ENCODE results near the gene HCK.
"Not testable (repeated sequence)": the region's sequence is repeated elsewhere in the genome, so short reads cannot be mapped to it uniquely, and the experiment has no call there.

The HCK gene

DNA sequence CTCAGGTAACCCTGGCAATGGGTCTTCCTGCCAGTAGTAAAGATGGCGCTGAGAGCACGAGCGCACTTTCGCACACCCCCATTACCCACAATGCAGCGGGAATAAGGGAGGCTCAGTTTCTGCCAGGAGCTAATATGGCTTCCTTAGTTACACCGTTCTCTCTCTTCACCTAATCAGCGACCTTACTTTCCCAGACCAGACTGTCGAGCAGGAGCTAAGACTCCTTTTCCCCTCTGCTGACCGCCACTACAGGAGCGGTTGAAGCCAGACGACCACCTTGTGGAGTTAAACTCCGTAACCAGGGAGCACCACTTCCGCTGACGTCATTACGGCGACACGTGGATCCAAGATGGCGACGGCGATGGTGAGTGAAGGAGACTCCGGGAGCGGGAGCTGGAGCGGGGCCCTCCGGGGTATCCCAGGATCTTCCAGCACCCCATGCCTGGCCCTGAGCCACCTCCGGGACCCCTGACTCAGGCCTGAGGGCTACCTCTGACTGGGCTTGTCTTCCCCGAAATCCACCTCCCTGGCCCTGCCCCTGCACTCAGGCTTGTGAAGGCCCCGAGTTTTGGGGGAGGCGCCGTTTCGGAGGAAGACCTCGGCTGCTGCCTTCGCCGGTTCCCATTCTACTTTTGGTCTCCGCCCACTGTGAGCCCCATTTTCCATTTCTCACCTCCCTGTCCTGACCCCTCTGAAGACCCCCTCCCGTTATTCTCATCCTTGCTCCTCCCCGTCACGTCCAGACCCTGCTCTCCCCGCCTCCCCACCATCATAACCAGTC, 57.5 kb downstream of the HCK start, which contains the start of gene TM9SF4:
Gene TM9SF4, plus strand, starts transcription at position 323 of the 781 bp plus-strand sequence. Its CDS starts 27 bp downstream, at position 350.
- DNase-seq: peak; percentile 96 to 99 (median 98)

- no peak for DNase-seq
These were observed 58.2 kb downstream of the HCK start for GRCh38 chr20:32110173-32110704.

DNA sequence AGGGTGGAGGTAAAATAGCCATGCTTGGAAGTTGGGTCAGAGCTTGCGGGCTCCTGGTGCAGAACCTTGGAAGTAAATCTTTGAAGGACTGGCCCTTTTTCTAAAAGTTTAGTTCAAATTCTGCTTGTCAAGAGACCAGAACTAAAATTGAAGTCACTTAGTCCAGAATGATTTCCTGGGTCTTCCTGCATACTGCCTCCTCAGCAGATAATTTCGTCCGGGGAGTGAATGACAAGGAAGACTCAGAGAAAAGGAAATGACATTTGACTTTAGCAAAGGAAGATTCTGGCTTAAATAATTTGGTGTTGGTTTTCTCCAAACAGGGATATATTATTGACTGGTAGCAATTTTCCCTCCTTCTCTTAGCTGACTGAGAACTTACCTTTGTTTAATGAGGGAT, 58.7 kb downstream of the HCK start:
- no peak for DNase-seq

DNA sequence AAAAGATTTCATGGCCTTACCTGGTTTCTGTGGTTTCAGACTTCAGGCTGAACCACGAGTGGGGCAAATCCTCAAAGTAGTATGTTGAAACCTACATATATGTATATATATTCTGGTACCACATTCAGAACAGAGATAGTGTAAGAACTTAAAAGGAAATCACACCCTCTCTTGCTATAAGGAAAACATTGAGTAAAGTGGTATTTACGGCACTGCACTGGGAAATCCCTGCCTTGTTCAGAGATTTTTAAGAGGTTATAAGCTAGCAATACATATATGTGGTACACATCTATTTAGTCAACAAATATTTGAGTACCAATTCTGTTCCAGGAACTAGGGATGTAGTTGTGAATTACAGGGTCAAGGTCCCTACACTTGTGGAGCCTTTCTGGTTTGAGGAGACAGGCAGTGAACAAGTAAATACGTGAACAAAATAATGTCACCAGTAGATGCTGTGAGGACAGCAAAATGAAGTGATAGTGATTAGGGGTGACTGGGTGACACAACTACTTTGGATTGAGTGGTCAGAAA, 59.2 kb downstream of the HCK start:
- DNase-seq: no peak

DNA sequence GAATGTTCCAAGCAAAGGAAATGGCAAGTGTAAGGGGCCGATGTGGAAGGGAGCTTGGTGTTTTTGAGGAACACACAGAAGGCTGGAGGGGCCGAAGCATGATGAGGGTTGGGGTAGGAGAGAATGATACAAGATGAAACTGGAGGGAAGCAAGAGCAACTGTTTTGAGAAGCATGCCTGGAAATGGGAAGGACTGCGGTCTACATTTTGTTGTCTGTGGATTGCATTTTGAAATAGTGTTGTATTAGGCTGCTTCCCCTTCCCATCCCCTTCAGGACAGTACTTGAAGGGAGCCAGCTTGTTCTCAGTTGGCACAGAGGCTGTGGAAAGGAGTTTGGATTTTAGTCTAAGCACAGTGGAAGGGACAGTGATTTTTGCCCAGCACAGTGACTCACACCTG, 59.7 kb downstream of the HCK start:
- no peak for DNase-seq

DNA sequence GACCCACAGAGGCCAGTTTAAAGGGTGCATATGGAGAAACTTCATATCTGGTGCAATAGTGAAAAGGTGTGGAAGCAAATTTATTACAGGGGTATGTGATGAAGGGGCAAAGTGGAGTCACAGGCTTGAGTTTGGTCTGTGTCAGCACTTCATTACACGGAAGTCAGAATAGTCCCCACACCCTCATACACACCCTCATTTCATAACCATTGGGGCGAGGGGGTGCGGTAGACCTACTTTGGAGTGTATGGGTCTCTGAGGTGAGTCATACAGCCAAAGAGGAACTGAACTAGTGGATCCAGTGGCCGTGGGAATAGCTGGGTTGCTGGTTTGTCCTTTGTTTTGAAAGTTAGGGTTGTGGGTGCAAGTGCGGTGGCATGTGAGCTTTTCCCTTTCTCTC, 60.8 kb downstream of the HCK start:
- no peak for DNase-seq

DNA sequence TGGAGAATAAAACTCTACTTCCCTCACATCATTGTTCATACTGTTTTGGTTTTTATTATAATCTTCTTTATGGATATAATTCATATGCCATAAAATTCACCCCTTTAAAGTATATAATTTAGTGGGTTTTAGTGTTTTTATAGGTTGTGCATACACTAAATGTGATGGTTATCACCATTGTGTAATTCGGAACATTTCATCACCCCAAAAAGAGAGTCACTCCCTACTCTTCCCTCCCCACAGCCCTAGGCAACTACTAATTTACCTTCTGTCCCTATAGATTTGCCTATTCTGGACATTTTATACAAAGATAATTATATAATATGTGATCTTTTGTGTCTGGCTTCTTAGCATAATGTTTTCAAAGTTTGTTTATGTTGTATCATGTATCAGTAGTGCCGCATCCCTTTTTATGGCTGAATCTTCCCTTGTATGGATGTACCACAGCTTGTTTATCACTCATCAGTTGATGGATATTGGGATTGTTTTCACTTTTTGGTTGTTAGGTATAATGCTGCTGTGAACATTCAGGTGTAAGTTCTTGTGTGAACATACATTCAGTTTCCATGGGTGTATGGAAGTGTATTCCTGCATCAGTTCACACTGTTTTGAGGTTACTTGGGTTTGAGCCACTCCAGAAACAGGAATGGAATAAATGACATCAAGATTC, 61.7 kb downstream of the HCK start:
- no peak for DNase-seq

DNA sequence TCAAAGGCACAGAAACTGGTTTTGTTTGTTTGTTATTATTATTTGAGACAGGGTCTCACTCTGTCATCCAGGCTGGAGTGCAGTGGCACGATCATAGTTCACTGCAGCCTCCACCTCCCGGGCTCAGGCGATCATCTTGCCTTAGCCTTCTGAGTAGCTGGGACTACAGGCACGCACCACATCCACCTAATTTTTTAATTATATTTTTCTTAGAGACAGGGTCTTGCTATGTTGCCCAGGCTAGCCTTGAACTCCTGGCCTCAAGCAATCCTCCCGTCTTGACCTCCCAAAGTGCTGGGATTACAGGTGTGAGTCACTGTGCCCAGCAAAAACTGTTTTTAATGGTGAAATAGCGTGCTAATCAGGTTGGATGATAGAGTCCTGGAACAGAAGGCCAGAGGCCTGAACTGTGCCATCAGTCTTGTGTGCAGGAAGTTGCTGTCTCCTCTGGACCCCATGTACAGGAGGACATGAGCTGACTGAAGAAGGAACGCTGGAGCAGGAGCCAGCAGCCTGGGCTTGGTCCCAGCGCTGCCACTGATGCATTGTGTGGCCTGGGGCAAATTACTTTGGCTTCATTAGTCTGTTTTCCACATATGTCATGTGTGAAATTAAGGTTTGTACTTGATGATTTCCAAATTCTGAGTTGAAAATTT, 62.4 kb downstream of the HCK start:
- DNase-seq: no peak

- DNase-seq: no peak
These were observed 63.2 kb downstream of the HCK start for GRCh38 chr20:32115211-32115767.

GRCh38 chr20:32116079-32116521, 64.1 kb downstream of the HCK start:
- peak in 2 of 3 experiments; percentile 60 to 68 for DNase-seq

DNA sequence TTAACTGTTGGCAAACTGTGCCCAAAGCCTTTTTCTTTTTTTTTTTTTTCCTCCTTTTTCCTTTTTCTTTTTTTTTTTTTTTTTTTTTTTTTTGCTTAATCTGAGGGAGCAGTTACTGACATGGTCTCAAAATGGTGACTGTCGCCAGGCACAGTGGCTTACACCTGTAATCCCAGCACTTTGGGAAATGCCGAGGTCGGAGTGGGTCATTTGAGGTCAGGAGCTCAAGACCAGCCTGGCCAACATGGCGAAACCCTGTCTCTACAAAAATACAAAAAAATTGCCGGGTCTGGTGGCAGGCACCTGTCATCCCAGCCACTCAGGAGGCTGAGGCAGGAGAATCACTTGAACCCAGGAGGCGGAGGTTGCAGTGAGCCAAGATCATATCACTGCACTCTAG, 64.8 kb downstream of the HCK start:
- DNase-seq: not testable (repeated sequence)

DNA sequence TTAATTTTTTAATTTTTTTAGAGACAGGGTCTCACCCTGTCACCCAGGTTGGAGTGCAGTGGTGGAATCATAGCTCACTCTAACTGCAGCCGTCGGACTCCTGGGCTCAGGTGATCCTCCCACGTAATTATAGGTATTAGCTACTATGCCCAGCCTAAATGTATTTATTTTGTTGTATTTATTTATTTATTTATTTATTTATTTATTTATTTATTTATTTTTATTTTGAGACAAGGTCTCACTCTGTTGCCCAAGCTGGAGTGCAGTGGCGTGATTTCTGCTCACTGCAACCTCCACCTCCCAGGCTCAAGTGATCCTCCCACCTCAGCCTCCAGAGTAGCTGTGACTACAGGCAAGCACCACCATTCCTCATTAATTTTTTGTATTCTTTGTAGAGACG, 66.4 kb downstream of the HCK start:
- not testable (repeated sequence) for DNase-seq

DNA sequence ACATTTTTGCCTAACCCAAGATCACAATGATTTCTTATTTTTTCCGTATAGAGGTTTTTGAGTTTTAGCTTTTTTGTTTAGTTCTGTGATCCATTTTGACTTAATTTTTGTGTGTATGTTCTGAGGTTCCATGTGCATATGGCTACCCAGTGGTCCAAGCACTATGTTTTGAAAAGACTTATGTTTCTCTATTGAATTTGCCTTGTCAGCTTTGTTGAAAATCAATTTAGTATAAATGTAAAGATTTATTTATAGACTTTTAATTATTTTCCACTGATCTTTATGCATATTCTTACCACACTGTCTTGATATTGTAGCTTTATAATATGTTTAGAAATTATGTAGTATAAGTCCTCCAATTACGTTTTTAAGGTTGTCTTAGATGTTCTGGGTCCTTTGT, 67.7 kb downstream of the HCK start:
- DNase-seq: no peak

DNA sequence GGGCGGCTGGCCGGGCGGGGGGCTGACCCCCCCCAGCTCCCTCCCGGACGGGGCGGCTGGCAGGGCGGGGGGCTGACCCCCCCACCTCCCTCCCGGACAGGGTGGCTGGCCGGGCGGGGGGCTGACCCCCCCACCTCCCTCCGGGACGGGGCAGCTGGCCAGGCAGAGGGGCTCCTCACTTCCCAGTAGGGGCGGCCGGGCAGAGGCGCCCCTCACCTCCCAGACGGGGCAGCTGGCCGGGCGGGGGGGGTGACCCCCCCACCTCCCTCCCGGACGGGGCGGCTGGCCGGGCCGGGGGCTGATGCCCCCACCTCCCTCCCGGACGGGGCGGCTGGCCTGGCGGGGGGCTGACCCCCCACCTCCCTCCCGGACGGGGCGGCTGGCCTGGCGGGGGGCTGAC, 69.9 kb downstream of the HCK start:
- DNase-seq: not testable (repeated sequence)

- no peak for DNase-seq
These were observed 71.0 kb downstream of the HCK start for GRCh38 chr20:32123088-32123487.

DNA sequence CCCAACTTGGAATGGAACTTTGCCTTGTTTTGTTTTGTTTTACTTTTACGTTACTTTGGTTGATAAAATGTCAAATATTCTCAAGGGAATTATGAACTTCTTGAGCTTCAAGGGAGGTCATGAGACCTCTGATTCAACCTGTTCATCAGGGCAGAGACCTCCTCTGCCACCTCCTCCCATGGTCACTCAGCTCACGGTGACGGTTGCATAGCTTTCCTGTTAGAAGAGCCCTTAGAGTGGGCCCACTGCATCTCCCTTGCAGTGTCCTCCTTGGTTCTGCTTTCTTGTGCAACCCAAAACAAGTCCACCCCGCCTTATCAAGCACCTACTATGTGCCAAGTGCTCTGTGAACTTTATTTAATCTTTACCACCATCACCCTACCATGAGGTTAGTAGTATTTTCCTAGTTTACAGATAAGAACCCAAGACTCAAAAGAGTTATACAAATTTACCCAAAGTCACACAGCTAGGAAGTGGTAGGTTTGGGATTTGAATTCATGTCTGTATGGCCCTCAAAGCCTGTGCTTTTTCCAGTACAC, 72.9 kb downstream of the HCK start:
- no peak for DNase-seq

GRCh38 chr20:32125506-32125905, 73.5 kb downstream of the HCK start:
- no peak for DNase-seq

GRCh38 chr20:32126919-32127318, 74.9 kb downstream of the HCK start:
- no peak for DNase-seq

GRCh38 chr20:32127347-32127746, 75.3 kb downstream of the HCK start:
- DNase-seq: no peak

GRCh38 chr20:32128167-32128566, 76.1 kb downstream of the HCK start:
- DNase-seq: no peak

DNA sequence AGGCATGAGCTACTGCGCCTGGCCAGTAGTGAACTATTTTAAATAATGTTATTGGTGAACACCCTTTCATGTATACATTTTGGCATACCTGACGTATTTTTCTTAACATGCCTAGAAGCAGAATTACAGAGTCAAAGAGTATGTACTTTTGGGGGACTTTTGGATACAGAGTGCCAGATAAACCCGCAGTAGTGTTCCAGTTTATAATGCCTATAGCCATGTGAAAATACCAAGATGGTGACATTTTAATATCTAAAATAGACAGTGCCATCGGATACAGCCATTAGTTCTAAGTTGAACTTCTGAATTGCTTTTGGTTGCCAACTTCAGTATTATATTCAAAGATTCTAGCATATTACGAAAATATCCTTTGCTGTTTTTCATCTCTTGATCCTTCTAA, 77.8 kb downstream of the HCK start:
- no peak for DNase-seq

- no peak for DNase-seq
These were observed 78.3 kb downstream of the HCK start for GRCh38 chr20:32130352-32130751.

GRCh38 chr20:32130965-32131364, 78.9 kb downstream of the HCK start:
- no peak for DNase-seq
